Neuronal stem cell (in vitro differentiated cells): ENCODE results near the gene ATG5.
A peak's percentile ranks its signal among the peaks of the same experiment; 100 is the strongest.

ENCODE experiments used
- DNase-seq: peaks from one replicate; pipeline ENCODE4 v3.0.0-alpha.2; 2013; ENCODE audit warnings: low spot score
- H2AFZ ChIP-seq: one replicate; pipeline ENCODE4 v1.6.1; 2013; ENCODE audit warnings: mild to moderate bottlenecking, low read length, inconsistent platforms
- H2AK5ac ChIP-seq: 2 replicates; pipeline ENCODE4 v1.6.1; 2013; ENCODE audit warnings: low read depth, mild to moderate bottlenecking, inconsistent platforms, low read length, moderate library complexity, mixed read lengths
- H2BK120ac ChIP-seq: 2 replicates; pipeline ENCODE4 v1.6.1; 2013; ENCODE audit warnings: low read depth, mild to moderate bottlenecking, inconsistent platforms, low read length, moderate library complexity, mixed read lengths
- H2BK12ac ChIP-seq: one replicate; pipeline ENCODE4 v1.6.1; 2013; ENCODE audit warnings: low read length, inconsistent platforms
- H2BK15ac ChIP-seq: 2 replicates; pipeline ENCODE4 v1.6.1; 2013; ENCODE audit warnings: mild to moderate bottlenecking, low read length, inconsistent platforms, mixed read lengths
- H2BK5ac ChIP-seq: one replicate; pipeline ENCODE4 v1.6.1; 2013; ENCODE audit warnings: inconsistent platforms, mild to moderate bottlenecking, low read length, moderate library complexity
- H3K14ac ChIP-seq: one replicate; pipeline ENCODE4 v1.6.1; 2013; ENCODE audit warnings: low read length, inconsistent platforms
- H3K18ac ChIP-seq: 2 replicates; pipeline ENCODE4 v1.6.1; 2013; ENCODE audit warnings: low read length, inconsistent platforms
- H3K23ac ChIP-seq: 2 replicates; pipeline ENCODE4 v1.6.1; 2013; ENCODE audit warnings: low read depth, mild to moderate bottlenecking, mixed read lengths, low read length, inconsistent platforms; ENCODE audit not compliant: poor library complexity
- H3K27ac ChIP-seq: replicated peaks from 3 replicates; pipeline ENCODE4 v1.5.1; 2013; ENCODE audit warnings: low read length, inconsistent platforms
- H3K27me3 ChIP-seq, 3 experiments: 2 replicates each; pipeline ENCODE4 v1.6.1; 2013; ENCODE audit warnings: low read length in 3 of 3, mild to moderate bottlenecking in 2 of 3, inconsistent platforms in 1 of 3, low read depth in 1 of 3, mixed read lengths in 1 of 3, moderate library complexity in 1 of 3; ENCODE audit not compliant: control insufficient read depth in 3 of 3, insufficient read depth in 3 of 3
- H3K36me3 ChIP-seq, 2 donors: replicated peaks in 1 of 2; 2 replicates each; pipeline ENCODE4 v1.6.1; 2013; ENCODE audit warnings: low read length in 2 of 2; ENCODE audit not compliant: control insufficient read depth in 2 of 2, insufficient read depth in 2 of 2
- H3K4ac ChIP-seq: 2 replicates; pipeline ENCODE4 v1.6.1; 2013; ENCODE audit warnings: inconsistent platforms, mild to moderate bottlenecking, low read length, moderate library complexity
- H3K4me1 ChIP-seq, 2 donors: 1 replicate in 1 of 2; 2 replicates in 1 of 2; pipeline ENCODE4 v1.6.1; 2013; ENCODE audit warnings: low read length in 2 of 2, low read depth in 1 of 2; ENCODE audit not compliant: control insufficient read depth in 2 of 2, insufficient read depth in 1 of 2
- H3K4me2 ChIP-seq: one replicate; pipeline ENCODE4 v1.6.1; 2013; ENCODE audit warnings: mild to moderate bottlenecking, low read length, inconsistent platforms; ENCODE audit not compliant: insufficient read depth, poor library complexity, severe bottlenecking
- H3K4me3 ChIP-seq, 2 donors: 2 replicates each; pipeline ENCODE4 v1.5.1; 2013; ENCODE audit warnings: low read length in 2 of 2, mild to moderate bottlenecking in 2 of 2, inconsistent platforms in 1 of 2, moderate library complexity in 1 of 2
- H3K79me1 ChIP-seq: one replicate; pipeline ENCODE4 v1.6.1; 2013; ENCODE audit warnings: low read depth, mild to moderate bottlenecking, inconsistent platforms, low read length, moderate library complexity
- H3K9ac ChIP-seq: one replicate; pipeline ENCODE4 v1.6.1; 2013; ENCODE audit warnings: mild to moderate bottlenecking, low read depth, low read length, inconsistent platforms; ENCODE audit not compliant: poor library complexity
- H3K9me3 ChIP-seq, 2 donors: replicated peaks in 1 of 2; 2 replicates each; pipeline versions ENCODE3 to v1.6.1; 2013; ENCODE audit warnings: low read length in 2 of 2, mild to moderate bottlenecking in 2 of 2, inconsistent platforms in 1 of 2, low read depth in 1 of 2, mixed read lengths in 1 of 2, moderate library complexity in 1 of 2; ENCODE audit not compliant: control insufficient read depth in 2 of 2, insufficient read depth in 1 of 2
- H4K8ac ChIP-seq: one replicate; pipeline ENCODE4 v1.6.1; 2013; ENCODE audit warnings: low read depth, mild to moderate bottlenecking, inconsistent platforms, low read length, moderate library complexity
- H4K91ac ChIP-seq: one replicate; pipeline ENCODE4 v1.6.1; 2013; ENCODE audit warnings: low read length, low read depth, mild to moderate bottlenecking, inconsistent platforms; ENCODE audit not compliant: poor library complexity
- WGBS, 2 donors: extraction: QIAGEN DNeasy Blood & Tissue Kit; methylation state at CpG; one replicate each; pipeline ENCODE4 v1.1.7; 2013; ENCODE audit warnings: missing lambda C conversion rate in 2 of 2, mixed read lengths in 1 of 2; ENCODE audit not compliant: insufficient read length in 2 of 2, insufficient replicate concordance in 1 of 2; ENCODE audit errors: extremely low coverage in 2 of 2; 5-methylcytosine and 5-hydroxymethylcytosine counted together

The ATG5 gene

DNA sequence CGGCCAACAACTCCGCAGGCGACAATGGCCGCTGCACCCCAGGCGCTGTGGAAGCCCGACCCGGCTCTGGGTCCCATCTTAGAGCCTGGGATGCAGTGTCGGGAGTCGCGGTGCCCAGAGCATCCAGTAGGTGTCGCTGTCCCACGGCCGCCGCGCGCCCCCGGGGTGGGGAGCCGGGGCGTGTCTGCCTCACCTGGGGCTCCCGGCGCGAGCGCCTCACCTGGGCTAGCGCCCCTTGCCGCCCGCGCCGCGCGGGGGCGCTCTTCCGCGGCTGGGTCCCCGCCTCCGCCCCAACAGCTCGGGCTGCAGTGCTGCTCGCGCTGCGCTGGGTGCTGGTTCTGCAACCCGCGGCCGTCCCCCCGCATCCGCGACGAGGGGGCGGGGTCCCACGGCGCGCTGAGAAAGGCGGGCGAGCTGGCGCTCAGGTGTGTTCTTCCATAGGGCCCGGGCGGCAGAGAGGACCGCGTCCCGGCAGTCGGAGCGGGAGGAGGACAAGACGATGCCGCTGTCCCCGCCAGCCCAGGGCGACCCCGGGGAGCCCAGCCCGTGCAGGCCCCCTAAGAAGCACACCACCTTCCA is 34.9 kb upstream of the ATG5 start, which contains the start of gene CRYBG1:
Gene CRYBG1 (plus strand): TSS at position 308 of the 579 bp plus-strand sequence. CDS start 192 bp downstream, at position 500.
- Histone ChIP-seq H3K9ac (peak within 1 kb of the TSS; percentile 70), H2BK5ac (no peak within 1 kb of the TSS), H3K36me3 (no peaks in the 10 kb centered on the region), H3K9me3 (no peaks in the 10 kb centered on the region), H3K23ac (peak within 1 kb of the TSS; percentile 93), H3K18ac (peak within 1 kb of the TSS; percentile 48), H3K4ac (no peak within 1 kb of the TSS), H2BK12ac (no peak within 1 kb of the TSS), H3K14ac (peak within 1 kb of the TSS; percentile 31), H2AK5ac (no peak within 1 kb of the TSS), H4K91ac (no peak within 1 kb of the TSS), H3K27me3 (peaks cover 12 to 53% (median 18%) of the 10 kb centered on the region in 3 experiments), H3K79me1 (no peaks in the 10 kb centered on the region), H2BK15ac (peak within 1 kb of the TSS; percentile 17), H3K4me3 (peak within 1 kb of the TSS in 1 of 2 donors; percentile 83), H4K8ac (no peak within 1 kb of the TSS), H3K27ac (no peak within 1 kb of the TSS), H3K4me1 (peaks cover 4 to 8% of the 10 kb centered on the region in 2 donors), H2AFZ (peak within 1 kb of the TSS; percentile 85), H3K4me2 (peak within 1 kb of the TSS; percentile 97), H2BK120ac (no peak within 1 kb of the TSS)
- DNase-seq, result peak; percentile 63
- no CpG with 5 or more reads among the region's 66 CpGs for WGBS, 2 donors

- Histone ChIP-seq H3K9ac (no peak overlapping the region), H2AFZ (peak overlapping the region; percentile 85), H3K27ac (no peak overlapping the region), H3K18ac (peak overlapping the region; percentile 46), H4K8ac (no peak overlapping the region), H3K4me1 (peaks cover 4 to 8% of the 10 kb centered on the region in 2 donors), H2BK15ac (no peak overlapping the region), H2BK5ac (no peak overlapping the region), H3K36me3 (no peaks in the 10 kb centered on the region), H3K9me3 (no peaks in the 10 kb centered on the region), H3K4ac (no peak overlapping the region), H3K14ac (no peak overlapping the region), H3K23ac (peak overlapping the region; percentile 93), H4K91ac (no peak overlapping the region), H2BK120ac (no peak overlapping the region), H3K4me3 (peak overlapping the region in 1 of 2 donors; percentile 83), H2BK12ac (no peak overlapping the region), H3K27me3 (peaks cover 12 to 55% (median 18%) of the 10 kb centered on the region in 3 experiments), H3K79me1 (no peaks in the 10 kb centered on the region), H2AK5ac (no peak overlapping the region), H3K4me2 (peak overlapping the region; percentile 97)
- DNase-seq, result no peak
- WGBS, 2 donors, result no CpG with 5 or more reads among the region's 12 CpGs
Observed at GRCh38 chr6:106359959-106360409, 34.4 kb upstream of the ATG5 start.

- DNase-seq, result no peak
- H2BK12ac ChIP-seq, result no peak overlapping the region
- H2BK15ac ChIP-seq, result no peak overlapping the region
- no peak overlapping the region for H3K9ac ChIP-seq
- no peak overlapping the region for H2BK120ac ChIP-seq
- WGBS, 2 donors, result no CpG with 5 or more reads among the region's 1 CpG
- H3K4ac ChIP-seq, result no peak overlapping the region
- H3K27me3 ChIP-seq, result peaks cover 12 to 45% (median 18%) of the 10 kb centered on the region in 3 experiments
- H3K27ac ChIP-seq, result no peak overlapping the region
- no peak overlapping the region for H4K8ac ChIP-seq
- H2BK5ac ChIP-seq, result no peak overlapping the region
- H4K91ac ChIP-seq, result no peak overlapping the region
- no peak overlapping the region for H2AK5ac ChIP-seq
- H3K4me2 ChIP-seq, result no peak overlapping the region
- no peak overlapping the region for H2AFZ ChIP-seq
- no peaks in the 10 kb centered on the region for H3K36me3 ChIP-seq
- H3K9me3 ChIP-seq, result no peaks in the 10 kb centered on the region
- no peak overlapping the region for H3K23ac ChIP-seq
- H3K4me3 ChIP-seq, result no peak overlapping the region
- H3K4me1 ChIP-seq, result peaks cover 4 to 8% of the 10 kb centered on the region in 2 donors
- H3K14ac ChIP-seq, result no peak overlapping the region
- no peak overlapping the region for H3K18ac ChIP-seq
- no peaks in the 10 kb centered on the region for H3K79me1 ChIP-seq
Observed at GRCh38 chr6:106356378-106356777, 30.8 kb upstream of the ATG5 start.

DNA sequence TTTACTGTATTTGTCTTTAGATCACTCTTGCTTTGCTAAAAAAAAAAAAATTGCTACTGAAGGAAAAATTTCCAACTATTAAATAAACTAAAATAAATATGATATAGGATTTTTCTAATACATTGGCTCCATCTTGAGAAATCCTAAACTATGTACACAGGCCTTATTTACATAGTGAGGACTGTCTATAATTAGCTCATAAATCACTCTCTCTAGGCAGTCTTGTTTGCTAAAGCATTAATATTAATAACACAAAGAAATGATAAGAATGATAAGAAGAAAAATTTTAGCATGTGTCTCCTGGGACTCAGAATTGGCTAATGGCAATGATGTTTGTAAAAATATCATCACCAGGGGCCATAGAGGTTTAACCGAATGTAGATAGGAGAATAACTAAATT is 21.7 kb upstream of the ATG5 start:
- Histone ChIP-seq H3K9ac (no peak overlapping the region), H2AK5ac (no peak overlapping the region), H3K9me3 (no peaks in the 10 kb centered on the region), H4K91ac (no peak overlapping the region), H3K79me1 (no peaks in the 10 kb centered on the region), H3K18ac (no peak overlapping the region), H2BK12ac (no peak overlapping the region), H2BK5ac (no peak overlapping the region), H2BK120ac (no peak overlapping the region), H3K14ac (no peak overlapping the region), H3K36me3 (no peaks in the 10 kb centered on the region), H2AFZ (no peak overlapping the region), H3K4me1 (no peaks in the 10 kb centered on the region), H3K4me3 (no peak overlapping the region), H3K27ac (no peak overlapping the region), H4K8ac (no peak overlapping the region), H2BK15ac (no peak overlapping the region), H3K4me2 (no peak overlapping the region), H3K27me3 (peaks cover 0 to 3% (median 0%) of the 10 kb centered on the region in 3 experiments), H3K4ac (no peak overlapping the region), H3K23ac (no peak overlapping the region)
- DNase-seq, result no peak
- no CpG with 5 or more reads among the region's 1 CpG for WGBS, 2 donors
